PC-3 (cell line): ENCODE data around the gene OSBPL1A.

ENCODE experiments used
- EZH2 ChIP-seq: fragments of 300-600 bp; sonication (generic); IDR thresholded peaks from one replicate; pipeline ENCODE4 v1.6.1; 2017; ENCODE audit warnings: antibody characterized with exemption, mild to moderate bottlenecking, low read length; ENCODE audit not compliant: unreplicated experiment
- EZH2phosphoT487 ChIP-seq: fragments of 300-600 bp; sonication (generic); IDR thresholded peaks from 2 replicates; pipeline ENCODE4 v1.6.1; 2018; ENCODE audit warnings: mild to moderate bottlenecking, antibody characterized with exemption, low read length, borderline replicate concordance
- TF ChIP-seq, protein P1 (sequence below): fragments of 300-600 bp; sonication (generic); conservative IDR thresholded peaks from 2 replicates; pipeline ENCODE4 v1.5.1; 2017; ENCODE audit warnings: antibody characterized with exemption, low read depth, mild to moderate bottlenecking, low read length

DNA sequence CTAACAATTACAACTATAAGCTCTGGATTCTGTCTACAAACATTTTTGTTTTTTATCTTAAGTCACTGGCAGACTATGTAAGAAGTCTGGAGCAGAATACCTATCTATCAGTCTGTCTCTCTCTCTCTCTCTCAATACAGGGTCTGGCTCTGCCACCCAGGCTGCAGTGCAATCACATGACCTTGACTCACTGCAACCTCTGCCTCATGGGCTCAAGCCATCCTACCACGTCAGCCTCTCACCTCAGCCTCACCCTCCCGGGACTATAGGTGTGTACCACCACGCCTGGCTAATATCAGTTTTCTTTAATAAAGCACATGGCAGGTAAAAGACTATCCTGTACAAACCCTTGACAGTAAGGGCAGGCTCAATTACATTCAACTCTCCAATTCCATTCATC is 96.9 kb downstream of the OSBPL1A start:
- TF ChIP-seq, protein P1, sequence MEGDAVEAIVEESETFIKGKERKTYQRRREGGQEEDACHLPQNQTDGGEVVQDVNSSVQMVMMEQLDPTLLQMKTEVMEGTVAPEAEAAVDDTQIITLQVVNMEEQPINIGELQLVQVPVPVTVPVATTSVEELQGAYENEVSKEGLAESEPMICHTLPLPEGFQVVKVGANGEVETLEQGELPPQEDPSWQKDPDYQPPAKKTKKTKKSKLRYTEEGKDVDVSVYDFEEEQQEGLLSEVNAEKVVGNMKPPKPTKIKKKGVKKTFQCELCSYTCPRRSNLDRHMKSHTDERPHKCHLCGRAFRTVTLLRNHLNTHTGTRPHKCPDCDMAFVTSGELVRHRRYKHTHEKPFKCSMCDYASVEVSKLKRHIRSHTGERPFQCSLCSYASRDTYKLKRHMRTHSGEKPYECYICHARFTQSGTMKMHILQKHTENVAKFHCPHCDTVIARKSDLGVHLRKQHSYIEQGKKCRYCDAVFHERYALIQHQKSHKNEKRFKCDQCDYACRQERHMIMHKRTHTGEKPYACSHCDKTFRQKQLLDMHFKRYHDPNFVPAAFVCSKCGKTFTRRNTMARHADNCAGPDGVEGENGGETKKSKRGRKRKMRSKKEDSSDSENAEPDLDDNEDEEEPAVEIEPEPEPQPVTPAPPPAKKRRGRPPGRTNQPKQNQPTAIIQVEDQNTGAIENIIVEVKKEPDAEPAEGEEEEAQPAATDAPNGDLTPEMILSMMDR: no peak
- TF ChIP-seq EZH2phosphoT487: no peak
- TF ChIP-seq EZH2: no peak
